GM18858 (cell line): Measurements from ENCODE around the gene PSMC4.

ENCODE experiments used
- ATAC-seq: cut with Tn5 transposase; IDR thresholded peaks from one replicate; pipeline ENCODE4 v1.9.1; 2021; ENCODE audit not compliant: unreplicated experiment

The PSMC4 gene

GRCh38 chr19:39970675-39971379, at the start of gene PSMC4:
Gene PSMC4, plus strand, starts transcription at chr19:39971165. Its CDS starts 38 bp downstream, at chr19:39971203.
- ATAC-seq, result peak; percentile 89

- ATAC-seq, result no peak
Measured at GRCh38 chr19:39923862-39924261, 47.1 kb upstream of the PSMC4 start.

GRCh38 chr19:39924389-39924788, 46.6 kb upstream of the PSMC4 start:
- ATAC-seq, result no peak

- no peak for ATAC-seq
Measured at GRCh38 chr19:39924952-39925351, 46.0 kb upstream of the PSMC4 start.

- no peak for ATAC-seq
Measured at GRCh38 chr19:39926170-39926760, 44.7 kb upstream of the PSMC4 start.

GRCh38 chr19:39927076-39927475, 43.9 kb upstream of the PSMC4 start:
- no peak for ATAC-seq

- no peak for ATAC-seq
Measured at GRCh38 chr19:39927524-39928356, 43.2 kb upstream of the PSMC4 start.

GRCh38 chr19:39928357-39928725, 42.6 kb upstream of the PSMC4 start:
- ATAC-seq, result no peak

- no peak for ATAC-seq
Measured at GRCh38 chr19:39929750-39930149, 41.2 kb upstream of the PSMC4 start.

GRCh38 chr19:39934584-39935363, 36.2 kb upstream of the PSMC4 start, which contains the start of gene FCGBP:
Gene FCGBP, minus strand, starts transcription at chr19:39934634.
- no peak for ATAC-seq

GRCh38 chr19:39935364-39935661, 35.7 kb upstream of the PSMC4 start:
- no peak for ATAC-seq

- no peak for ATAC-seq
Measured at GRCh38 chr19:39936020-39936419, 34.9 kb upstream of the PSMC4 start.

- ATAC-seq, result no peak
Measured at GRCh38 chr19:39936622-39937021, 34.3 kb upstream of the PSMC4 start.

GRCh38 chr19:39937094-39937720, 33.8 kb upstream of the PSMC4 start:
- ATAC-seq, result no peak

GRCh38 chr19:39937787-39938186, 33.2 kb upstream of the PSMC4 start:
- ATAC-seq, result no peak

- ATAC-seq, result no peak
Measured at GRCh38 chr19:39939556-39939955, 31.4 kb upstream of the PSMC4 start.

GRCh38 chr19:39940221-39940833, 30.6 kb upstream of the PSMC4 start:
- ATAC-seq, result no peak

- no peak for ATAC-seq
Measured at GRCh38 chr19:39941151-39941550, 29.8 kb upstream of the PSMC4 start.

GRCh38 chr19:39941615-39942365, 29.2 kb upstream of the PSMC4 start:
- peak; percentile 62 for ATAC-seq

- no peak for ATAC-seq
Measured at GRCh38 chr19:39942366-39942730, 28.6 kb upstream of the PSMC4 start.
